GM18861 (cell line): ENCODE measurements around the gene ARID3B.
"Not testable (repeated sequence)": the region's sequence is repeated elsewhere in the genome, so short reads cannot be mapped to it uniquely, and the experiment has no call there.

Experiments used
- ATAC-seq: cut with Tn5 transposase; IDR thresholded peaks from one replicate; pipeline ENCODE4 v1.9.1; 2021; ENCODE audit not compliant: unreplicated experiment

The ARID3B gene

GRCh38 chr15:74618841-74619596 is 78.0 kb downstream of the ARID3B start:
- ATAC-seq = no peak

DNA sequence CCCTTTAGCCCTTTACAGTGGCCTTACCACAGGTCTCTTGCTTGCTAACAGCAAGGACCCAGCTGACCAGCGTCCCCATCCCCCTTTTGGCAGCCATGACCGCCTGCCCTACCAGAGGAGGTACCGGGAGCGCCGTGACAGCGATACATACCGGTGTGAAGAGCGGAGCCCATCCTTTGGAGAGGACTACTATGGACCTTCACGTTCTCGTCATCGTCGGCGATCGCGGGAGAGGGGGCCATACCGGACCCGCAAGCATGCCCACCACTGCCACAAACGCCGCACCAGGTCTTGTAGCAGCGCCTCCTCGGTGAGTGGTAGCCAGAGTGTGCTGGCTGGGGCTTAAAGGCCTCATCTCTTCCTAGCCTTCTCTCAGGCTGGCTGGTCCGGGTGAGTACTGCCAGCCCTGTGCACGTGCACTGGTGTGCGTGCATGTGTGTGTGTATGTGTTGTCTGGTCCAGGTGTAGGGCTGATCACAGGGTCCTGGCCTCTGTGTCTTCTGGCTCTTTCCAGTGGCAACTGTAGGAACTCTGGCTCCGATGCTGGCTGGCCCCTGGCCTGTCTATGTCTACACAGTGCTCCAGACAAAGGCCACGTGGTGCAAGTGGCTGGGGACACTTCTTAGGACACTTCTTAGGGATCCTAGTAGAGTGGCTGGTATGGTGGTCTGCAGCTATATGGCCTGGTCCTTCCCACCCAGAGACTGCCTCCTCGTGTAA is 79.1 kb downstream of the ARID3B start:
- ATAC-seq = no peak

DNA sequence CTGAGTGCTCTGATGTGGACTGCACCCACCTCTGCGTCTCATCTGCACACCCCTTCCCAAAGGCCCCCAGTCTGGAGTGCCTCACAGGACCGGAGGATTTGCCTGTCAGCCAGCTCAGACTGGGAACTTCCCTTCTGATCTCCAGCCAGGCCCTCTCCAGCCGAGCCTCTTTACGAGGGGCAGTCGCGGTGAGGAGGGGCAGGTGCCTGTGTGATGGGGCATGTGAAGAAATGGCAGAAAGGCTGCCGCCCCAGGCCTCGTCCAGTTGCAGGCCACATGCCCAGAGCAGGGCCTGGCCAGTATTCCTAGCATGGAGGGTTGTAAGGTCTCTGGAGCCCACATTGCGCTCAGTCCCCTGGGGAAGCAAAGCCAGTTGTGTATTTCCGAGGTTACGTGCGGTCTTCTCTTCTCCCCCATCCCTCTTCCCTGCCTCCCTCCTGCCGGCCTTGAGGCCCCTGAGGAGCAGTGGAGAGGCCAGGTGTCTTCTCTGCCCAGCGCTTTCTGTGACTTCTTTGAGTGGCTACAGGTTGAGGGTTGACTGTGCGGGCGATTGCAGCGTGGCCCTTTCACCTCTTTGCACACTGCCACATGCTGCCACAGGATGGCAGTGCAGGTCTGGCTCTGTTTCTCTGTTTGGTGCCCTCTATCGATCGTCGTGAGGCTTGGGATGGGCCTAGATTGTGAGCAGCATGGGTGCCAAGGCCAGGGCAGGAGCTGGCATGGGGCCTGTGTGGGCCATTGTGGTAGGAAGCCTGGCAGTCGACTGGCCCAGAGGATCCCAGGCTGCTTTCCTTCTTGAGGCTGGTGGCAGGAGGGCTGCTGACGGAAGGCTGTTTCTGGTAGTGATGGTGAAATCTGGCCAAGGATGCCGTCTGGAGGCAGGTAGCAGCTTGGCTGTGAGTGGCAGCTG is 79.9 kb downstream of the ARID3B start:
- no peak for ATAC-seq

DNA sequence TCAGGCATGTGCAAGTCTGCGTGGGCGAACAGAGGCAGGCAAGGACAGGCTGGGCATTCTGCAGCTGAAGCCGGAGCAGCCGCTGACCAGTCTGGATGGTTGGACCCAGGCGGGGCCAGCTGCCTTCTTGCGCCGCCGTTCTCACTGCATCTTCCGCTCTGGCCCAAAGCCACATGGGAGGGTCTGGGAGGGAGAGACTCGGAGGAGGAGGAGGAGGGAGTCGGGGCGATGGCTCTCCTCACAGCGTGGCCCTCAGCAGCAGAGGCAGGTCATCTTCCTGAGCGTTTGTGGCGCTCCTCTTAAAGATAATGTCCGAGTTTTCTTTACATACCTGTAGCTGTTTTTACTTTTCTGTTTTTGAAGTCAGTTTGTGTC is 80.5 kb downstream of the ARID3B start:
- no peak for ATAC-seq

GRCh38 chr15:74621936-74622335 is 80.9 kb downstream of the ARID3B start:
- ATAC-seq = no peak

- ATAC-seq = no peak
These were observed 81.7 kb downstream of the ARID3B start for GRCh38 chr15:74622758-74623157.

- ATAC-seq = no peak
These were observed 83.1 kb downstream of the ARID3B start for GRCh38 chr15:74624020-74624602.

- ATAC-seq = no peak
These were observed 84.7 kb downstream of the ARID3B start for GRCh38 chr15:74625693-74626092.

DNA sequence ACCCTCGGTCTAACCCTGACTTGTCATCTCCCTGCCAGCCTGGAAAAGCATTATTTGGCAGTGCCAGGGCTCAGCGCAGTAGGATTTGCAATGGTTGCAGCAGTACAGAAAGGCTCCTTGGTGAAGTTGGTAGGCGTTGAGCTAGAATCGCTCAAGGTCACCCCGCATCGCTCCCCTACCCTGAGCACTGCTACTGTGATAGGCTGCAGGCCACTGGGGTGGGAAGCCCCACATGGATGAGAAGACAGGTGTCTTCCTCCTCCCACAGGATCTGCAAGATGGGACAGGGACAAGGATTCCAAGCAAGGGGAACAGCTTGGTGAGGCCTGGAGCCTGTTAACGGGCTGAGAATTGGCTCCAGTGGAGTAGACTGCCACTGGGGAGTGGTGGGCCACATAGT is 85.3 kb downstream of the ARID3B start:
- ATAC-seq = no peak

- peak; percentile 47 for ATAC-seq
These were observed 86.0 kb downstream of the ARID3B start for GRCh38 chr15:74626752-74627692.

DNA sequence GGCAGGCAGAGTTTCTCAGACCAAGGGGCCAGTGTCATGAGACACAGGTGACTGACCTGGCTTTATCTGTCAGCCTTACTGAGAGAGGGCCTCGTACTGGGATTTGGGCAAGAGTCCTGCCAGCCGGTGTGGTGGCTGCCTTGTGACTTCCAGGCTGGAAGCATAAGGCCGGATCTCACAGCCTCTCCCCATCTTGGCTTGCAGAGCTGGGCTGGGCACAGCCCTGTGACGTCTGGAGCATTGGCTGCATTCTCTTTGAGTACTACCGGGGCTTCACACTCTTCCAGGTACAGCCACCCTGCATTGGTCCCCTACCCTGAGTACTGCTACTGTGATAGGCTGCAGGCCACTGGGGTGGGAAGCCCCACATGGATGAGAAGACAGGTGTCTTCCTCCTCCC is 86.7 kb downstream of the ARID3B start:
- ATAC-seq = no peak

DNA sequence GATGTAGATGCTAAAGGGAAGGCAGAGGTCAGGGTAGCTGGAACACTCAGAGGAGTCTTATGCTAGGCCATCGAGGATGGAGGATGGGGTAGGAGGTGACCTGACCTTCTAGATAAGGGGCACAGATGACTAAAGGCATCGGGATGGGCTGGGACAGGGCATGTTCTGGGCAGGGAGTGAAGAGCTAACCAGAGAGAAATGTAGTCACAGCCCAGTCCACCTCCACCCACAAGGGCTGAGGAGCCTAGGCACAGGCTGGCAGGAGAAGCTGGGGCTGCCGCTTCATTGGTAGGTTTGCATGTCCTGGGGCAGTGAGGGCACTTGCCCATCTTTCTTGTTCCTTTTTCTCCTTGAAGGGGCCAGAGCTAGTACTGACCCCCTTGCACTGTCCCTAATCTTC is 87.2 kb downstream of the ARID3B start:
- no peak for ATAC-seq

DNA sequence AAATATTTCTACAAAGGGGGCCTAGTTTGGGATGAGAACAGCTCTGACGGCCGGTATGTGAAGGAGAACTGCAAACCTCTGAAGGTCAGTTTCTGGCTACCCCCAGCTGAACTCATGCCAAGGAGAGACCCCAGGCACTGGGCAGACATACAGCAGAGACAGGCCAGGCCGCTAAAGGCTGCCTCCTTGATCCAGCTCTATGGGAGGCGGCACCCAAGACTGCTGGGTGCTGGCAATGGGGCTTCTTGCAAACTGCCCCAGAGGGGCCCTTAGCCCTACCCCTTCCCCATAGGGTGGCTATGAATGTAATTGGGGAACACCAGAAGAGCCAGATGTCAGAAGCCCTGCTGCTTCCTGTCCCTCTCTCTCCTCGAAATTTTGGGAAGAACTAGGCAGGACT is 87.9 kb downstream of the ARID3B start:
- ATAC-seq = no peak

DNA sequence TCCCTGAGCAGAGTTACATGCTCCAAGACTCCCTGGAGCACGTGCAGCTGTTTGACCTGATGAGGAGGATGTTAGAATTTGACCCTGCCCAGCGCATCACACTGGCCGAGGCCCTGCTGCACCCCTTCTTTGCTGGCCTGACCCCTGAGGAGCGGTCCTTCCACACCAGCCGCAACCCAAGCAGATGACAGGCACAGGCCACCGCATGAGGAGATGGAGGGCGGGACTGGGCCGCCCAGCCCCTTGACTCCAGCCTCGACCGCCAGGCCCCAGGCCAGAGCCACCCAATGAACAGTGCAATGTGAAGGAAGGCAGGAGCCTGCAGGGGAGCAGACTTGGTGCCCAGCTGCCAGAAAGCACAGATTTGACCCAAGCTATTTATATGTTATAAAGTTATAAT is 88.7 kb downstream of the ARID3B start:
- not testable (repeated sequence) for ATAC-seq

DNA sequence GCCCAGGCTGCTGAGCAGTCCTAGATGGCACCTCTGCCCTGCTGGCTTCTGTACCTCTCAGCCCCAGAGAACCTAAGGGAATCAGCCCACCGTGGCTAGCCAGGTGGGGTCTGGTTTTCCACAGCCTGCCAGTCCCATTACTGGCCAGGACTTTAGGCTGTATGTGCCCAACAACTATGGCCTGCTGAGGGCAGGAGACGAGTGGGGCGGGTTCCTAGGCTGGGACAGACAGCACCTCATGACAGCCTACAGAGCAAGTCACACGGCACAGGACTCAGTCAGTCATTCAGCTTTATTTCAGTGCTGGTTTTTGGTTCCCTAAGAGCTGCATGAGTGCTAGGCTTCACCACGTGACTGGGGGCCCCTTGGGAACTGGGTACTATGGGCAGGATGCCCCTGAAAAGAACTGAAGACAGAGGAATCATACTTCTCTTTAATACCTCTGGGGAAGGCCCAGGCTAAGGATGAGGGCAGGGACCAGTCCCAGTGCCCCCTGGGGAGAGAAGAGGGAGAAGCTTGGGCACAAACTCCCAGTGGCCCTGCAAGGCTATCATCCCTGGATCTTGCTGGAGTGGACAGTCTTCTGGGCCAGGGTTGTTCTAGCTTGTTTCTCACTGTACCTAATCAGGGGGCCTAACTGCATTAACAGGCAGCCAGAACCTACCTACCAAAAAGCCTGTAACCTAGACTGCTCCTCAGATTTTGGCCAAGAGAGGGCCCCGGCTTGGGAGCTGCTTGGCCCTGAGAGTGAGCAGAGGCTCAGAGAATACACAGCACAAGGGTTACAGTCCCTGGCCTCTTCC is 89.5 kb downstream of the ARID3B start:
- ATAC-seq = no peak

GRCh38 chr15:74631087-74631385 is 90.0 kb downstream of the ARID3B start:
- ATAC-seq = no peak

- ATAC-seq = no peak
These were observed 90.4 kb downstream of the ARID3B start for GRCh38 chr15:74631408-74631807.

DNA sequence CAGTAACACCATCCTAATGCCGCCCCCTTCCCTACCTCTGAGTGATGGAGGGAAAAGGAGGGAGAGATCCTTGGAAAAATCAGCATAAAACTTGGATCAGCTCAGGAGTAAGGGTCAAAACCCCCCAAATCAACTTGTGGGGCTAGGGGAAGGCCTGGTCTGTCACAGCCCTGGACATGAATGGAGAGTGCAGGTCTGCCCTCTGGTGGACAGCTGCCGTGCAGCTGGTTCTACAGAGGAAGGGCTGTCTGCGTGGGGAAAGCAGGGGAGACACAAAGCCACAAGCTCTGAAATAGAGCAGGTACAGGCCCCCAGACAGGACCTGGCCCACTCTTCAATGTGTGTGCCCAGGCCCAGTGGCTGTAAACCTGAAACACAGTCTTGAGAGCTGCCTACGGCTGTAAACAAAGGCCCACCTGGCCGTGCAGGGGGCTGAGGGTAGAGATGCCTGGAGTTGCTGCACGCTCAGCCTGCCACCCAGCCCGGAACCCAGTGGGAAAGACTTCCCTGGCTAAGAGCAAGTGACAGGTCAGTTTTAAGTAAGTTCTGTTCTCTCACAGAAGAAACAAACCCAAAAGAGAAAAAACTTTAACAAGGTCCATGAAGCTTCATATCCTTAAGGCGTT is 91.0 kb downstream of the ARID3B start:
- no peak for ATAC-seq

DNA sequence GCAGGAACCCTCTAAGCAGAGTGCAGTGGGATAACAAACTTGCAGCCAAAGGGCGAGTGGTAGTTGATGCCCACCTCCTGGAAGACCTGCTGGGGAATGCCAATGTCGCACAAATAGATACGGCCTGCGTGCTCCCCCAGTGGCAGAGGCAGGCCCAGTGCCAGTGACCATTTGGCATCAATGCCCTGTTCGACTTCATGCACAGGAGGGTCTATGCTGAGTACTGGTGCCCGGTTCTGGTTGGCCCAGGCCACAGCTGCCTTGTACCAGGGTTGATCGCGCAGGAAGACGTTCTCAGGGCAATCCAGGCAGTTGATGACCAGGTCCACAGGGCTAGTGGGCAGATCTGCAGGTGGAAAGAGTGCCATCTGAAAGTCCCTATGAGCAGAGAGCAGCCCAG is 91.6 kb downstream of the ARID3B start:
- no peak for ATAC-seq
